Neuronal stem cell (in vitro differentiated cells): ENCODE measurements around the gene OR2C3.

Source experiments
- DNase-seq: peaks from one replicate; pipeline ENCODE4 v3.0.0-alpha.2; 2013; ENCODE audit warnings: low spot score
- H2AFZ ChIP-seq: one replicate; pipeline ENCODE4 v1.6.1; 2013; ENCODE audit warnings: mild to moderate bottlenecking, low read length, inconsistent platforms
- H2AK5ac ChIP-seq: 2 replicates; pipeline ENCODE4 v1.6.1; 2013; ENCODE audit warnings: low read depth, mild to moderate bottlenecking, inconsistent platforms, low read length, moderate library complexity, mixed read lengths
- H2BK120ac ChIP-seq: 2 replicates; pipeline ENCODE4 v1.6.1; 2013; ENCODE audit warnings: low read depth, mild to moderate bottlenecking, inconsistent platforms, low read length, moderate library complexity, mixed read lengths
- H2BK12ac ChIP-seq: one replicate; pipeline ENCODE4 v1.6.1; 2013; ENCODE audit warnings: low read length, inconsistent platforms
- H2BK15ac ChIP-seq: 2 replicates; pipeline ENCODE4 v1.6.1; 2013; ENCODE audit warnings: mild to moderate bottlenecking, low read length, inconsistent platforms, mixed read lengths
- H2BK5ac ChIP-seq: one replicate; pipeline ENCODE4 v1.6.1; 2013; ENCODE audit warnings: inconsistent platforms, mild to moderate bottlenecking, low read length, moderate library complexity
- H3K14ac ChIP-seq: one replicate; pipeline ENCODE4 v1.6.1; 2013; ENCODE audit warnings: low read length, inconsistent platforms
- H3K18ac ChIP-seq: 2 replicates; pipeline ENCODE4 v1.6.1; 2013; ENCODE audit warnings: low read length, inconsistent platforms
- H3K23ac ChIP-seq: 2 replicates; pipeline ENCODE4 v1.6.1; 2013; ENCODE audit warnings: low read depth, mild to moderate bottlenecking, mixed read lengths, low read length, inconsistent platforms; ENCODE audit not compliant: poor library complexity
- H3K27ac ChIP-seq: replicated peaks from 3 replicates; pipeline ENCODE4 v1.5.1; 2013; ENCODE audit warnings: low read length, inconsistent platforms
- H3K27me3 ChIP-seq, 3 experiments: 2 replicates each; pipeline ENCODE4 v1.6.1; 2013; ENCODE audit warnings: low read length in 3 of 3, mild to moderate bottlenecking in 2 of 3, inconsistent platforms in 1 of 3, low read depth in 1 of 3, mixed read lengths in 1 of 3, moderate library complexity in 1 of 3; ENCODE audit not compliant: control insufficient read depth in 3 of 3, insufficient read depth in 3 of 3
- H3K36me3 ChIP-seq, 2 donors: replicated peaks in 1 of 2; 2 replicates each; pipeline ENCODE4 v1.6.1; 2013; ENCODE audit warnings: low read length in 2 of 2; ENCODE audit not compliant: control insufficient read depth in 2 of 2, insufficient read depth in 2 of 2
- H3K4ac ChIP-seq: 2 replicates; pipeline ENCODE4 v1.6.1; 2013; ENCODE audit warnings: inconsistent platforms, mild to moderate bottlenecking, low read length, moderate library complexity
- H3K4me1 ChIP-seq, 2 donors: 1 replicate in 1 of 2; 2 replicates in 1 of 2; pipeline ENCODE4 v1.6.1; 2013; ENCODE audit warnings: low read length in 2 of 2, low read depth in 1 of 2; ENCODE audit not compliant: control insufficient read depth in 2 of 2, insufficient read depth in 1 of 2
- H3K4me2 ChIP-seq: one replicate; pipeline ENCODE4 v1.6.1; 2013; ENCODE audit warnings: mild to moderate bottlenecking, low read length, inconsistent platforms; ENCODE audit not compliant: insufficient read depth, poor library complexity, severe bottlenecking
- H3K4me3 ChIP-seq, 2 donors: 2 replicates each; pipeline ENCODE4 v1.5.1; 2013; ENCODE audit warnings: low read length in 2 of 2, mild to moderate bottlenecking in 2 of 2, inconsistent platforms in 1 of 2, moderate library complexity in 1 of 2
- H3K79me1 ChIP-seq: one replicate; pipeline ENCODE4 v1.6.1; 2013; ENCODE audit warnings: low read depth, mild to moderate bottlenecking, inconsistent platforms, low read length, moderate library complexity
- H3K9ac ChIP-seq: one replicate; pipeline ENCODE4 v1.6.1; 2013; ENCODE audit warnings: mild to moderate bottlenecking, low read depth, low read length, inconsistent platforms; ENCODE audit not compliant: poor library complexity
- H3K9me3 ChIP-seq, 2 donors: replicated peaks in 1 of 2; 2 replicates each; pipeline versions ENCODE3 to v1.6.1; 2013; ENCODE audit warnings: low read length in 2 of 2, mild to moderate bottlenecking in 2 of 2, inconsistent platforms in 1 of 2, low read depth in 1 of 2, mixed read lengths in 1 of 2, moderate library complexity in 1 of 2; ENCODE audit not compliant: control insufficient read depth in 2 of 2, insufficient read depth in 1 of 2
- H4K8ac ChIP-seq: one replicate; pipeline ENCODE4 v1.6.1; 2013; ENCODE audit warnings: low read depth, mild to moderate bottlenecking, inconsistent platforms, low read length, moderate library complexity
- H4K91ac ChIP-seq: one replicate; pipeline ENCODE4 v1.6.1; 2013; ENCODE audit warnings: low read length, low read depth, mild to moderate bottlenecking, inconsistent platforms; ENCODE audit not compliant: poor library complexity
- WGBS, 2 donors: extraction: QIAGEN DNeasy Blood & Tissue Kit; methylation state at CpG; one replicate each; pipeline ENCODE4 v1.1.7; 2013; ENCODE audit warnings: missing lambda C conversion rate in 2 of 2, mixed read lengths in 1 of 2; ENCODE audit not compliant: insufficient read length in 2 of 2, insufficient replicate concordance in 1 of 2; ENCODE audit errors: extremely low coverage in 2 of 2; 5-methylcytosine and 5-hydroxymethylcytosine counted together

The OR2C3 gene

GRCh38 chr1:247574236-247574635, 38.0 kb upstream of the OR2C3 start:
- H3K18ac ChIP-seq: no peak overlapping the region
- no peak overlapping the region for H2BK5ac ChIP-seq
- H2AFZ ChIP-seq: no peak overlapping the region
- H2BK120ac ChIP-seq: no peak overlapping the region
- no peak overlapping the region for H2BK12ac ChIP-seq
- no peak overlapping the region for H3K4me2 ChIP-seq
- no peak for DNase-seq
- H3K14ac ChIP-seq: no peak overlapping the region
- no peaks in the 10 kb centered on the region for H3K9me3 ChIP-seq
- no peak overlapping the region for H4K8ac ChIP-seq
- H2BK15ac ChIP-seq: no peak overlapping the region
- no peak overlapping the region for H3K23ac ChIP-seq
- no CpG with 5 or more reads among the region's 1 CpG for WGBS, 2 donors
- no peak overlapping the region for H3K27ac ChIP-seq
- H3K4me1 ChIP-seq: no peaks in the 10 kb centered on the region
- H2AK5ac ChIP-seq: no peak overlapping the region
- no peaks in the 10 kb centered on the region for H3K36me3 ChIP-seq
- no peak overlapping the region for H3K4me3 ChIP-seq
- no peak overlapping the region for H3K4ac ChIP-seq
- no peaks in the 10 kb centered on the region for H3K27me3 ChIP-seq
- H4K91ac ChIP-seq: no peak overlapping the region
- H3K79me1 ChIP-seq: no peaks in the 10 kb centered on the region
- H3K9ac ChIP-seq: no peak overlapping the region

- H3K79me1 ChIP-seq: no peaks in the 10 kb centered on the region
- H3K9me3 ChIP-seq: no peaks in the 10 kb centered on the region
- no peak overlapping the region for H3K18ac ChIP-seq
- H4K91ac ChIP-seq: no peak overlapping the region
- H4K8ac ChIP-seq: no peak overlapping the region
- no peak overlapping the region for H3K27ac ChIP-seq
- no peak overlapping the region for H2AFZ ChIP-seq
- no peak overlapping the region for H2BK120ac ChIP-seq
- H3K4me1 ChIP-seq: no peaks in the 10 kb centered on the region
- no peaks in the 10 kb centered on the region for H3K27me3 ChIP-seq
- H2AK5ac ChIP-seq: no peak overlapping the region
- DNase-seq: no peak
- no peak overlapping the region for H3K14ac ChIP-seq
- no peak overlapping the region for H3K4ac ChIP-seq
- no peak overlapping the region for H3K23ac ChIP-seq
- no CpG with 5 or more reads among the region's 9 CpGs for WGBS, 2 donors
- no peak overlapping the region for H3K4me2 ChIP-seq
- no peaks in the 10 kb centered on the region for H3K36me3 ChIP-seq
- no peak overlapping the region for H3K4me3 ChIP-seq
- no peak overlapping the region for H2BK15ac ChIP-seq
- H2BK12ac ChIP-seq: no peak overlapping the region
- H3K9ac ChIP-seq: no peak overlapping the region
- H2BK5ac ChIP-seq: no peak overlapping the region
Measured at GRCh38 chr1:247562198-247562597, 26.0 kb upstream of the OR2C3 start.

GRCh38 chr1:247561711-247562110, 25.5 kb upstream of the OR2C3 start:
- no peak overlapping the region for H2BK120ac ChIP-seq
- H2AK5ac ChIP-seq: no peak overlapping the region
- no peak overlapping the region for H3K9ac ChIP-seq
- H2BK15ac ChIP-seq: no peak overlapping the region
- no CpG with 5 or more reads among the region's 10 CpGs for WGBS, 2 donors
- H4K91ac ChIP-seq: no peak overlapping the region
- no peaks in the 10 kb centered on the region for H3K9me3 ChIP-seq
- H3K27ac ChIP-seq: no peak overlapping the region
- H3K79me1 ChIP-seq: peaks cover under 1% of the 10 kb centered on the region
- no peak overlapping the region for H3K4me3 ChIP-seq
- no peak overlapping the region for H3K14ac ChIP-seq
- H3K4me1 ChIP-seq: no peaks in the 10 kb centered on the region
- DNase-seq: no peak
- no peak overlapping the region for H4K8ac ChIP-seq
- H3K27me3 ChIP-seq: no peaks in the 10 kb centered on the region
- H3K4ac ChIP-seq: no peak overlapping the region
- no peak overlapping the region for H3K4me2 ChIP-seq
- H2BK12ac ChIP-seq: no peak overlapping the region
- no peak overlapping the region for H3K23ac ChIP-seq
- no peak overlapping the region for H2BK5ac ChIP-seq
- no peaks in the 10 kb centered on the region for H3K36me3 ChIP-seq
- no peak overlapping the region for H2AFZ ChIP-seq
- H3K18ac ChIP-seq: no peak overlapping the region

- WGBS, 2 donors: no CpG with 5 or more reads among the region's 2 CpGs
Measured at GRCh38 chr1:247557926-247558674, 21.9 kb upstream of the OR2C3 start.

More at GRCh38 chr1:247557926-247558674, 21.9 kb upstream of the OR2C3 start:
- Histone ChIP-seq H3K9me3 (no peaks in the 10 kb centered on the region), H3K4me2 (no peak overlapping the region), H2BK120ac (no peak overlapping the region), H2BK12ac (no peak overlapping the region), H3K27me3 (no peaks in the 10 kb centered on the region), H2BK5ac (no peak overlapping the region), H2BK15ac (no peak overlapping the region), H3K4ac (no peak overlapping the region), H4K91ac (no peak overlapping the region), H3K27ac (no peak overlapping the region), H3K79me1 (peaks cover 2% of the 10 kb centered on the region), H3K23ac (no peak overlapping the region), H3K14ac (no peak overlapping the region), H2AFZ (no peak overlapping the region), H3K9ac (no peak overlapping the region), H2AK5ac (no peak overlapping the region), H3K4me1 (no peaks in the 10 kb centered on the region), H3K36me3 (no peaks in the 10 kb centered on the region), H3K4me3 (no peak overlapping the region), H3K18ac (no peak overlapping the region), H4K8ac (no peak overlapping the region)
- no peak for DNase-seq
